Gastroesophageal sphincter (tissue), 3 donors: ENCODE measurements around the gene SLC24A3.

Experiments used
- CTCF ChIP-seq, 4 experiments: fragments of 200-600 bp in 2 of 4; fragments of 450-650 bp in 2 of 4; sonication (generic) in 1 of 4; IDR thresholded peaks; one replicate each; pipeline ENCODE4 v1.5.1; 2017 to 2019; ENCODE audit warnings: antibody characterized with exemption in 4 of 4, mild to moderate bottlenecking in 2 of 4, moderate library complexity in 2 of 4
- POLR2A ChIP-seq, 2 donors: fragments of 450-650 bp; IDR thresholded peaks; one replicate each; pipeline ENCODE4 v1.6.1; 2017; ENCODE audit warnings: antibody characterized with exemption in 2 of 2, mild to moderate bottlenecking in 2 of 2, moderate library complexity in 1 of 2
- POLR2AphosphoS5 ChIP-seq: sonication (generic); formaldehyde crosslinking; IDR thresholded peaks from one replicate; pipeline ENCODE4 v1.6.1; 2017; ENCODE audit warnings: antibody characterized with exemption

DNA sequence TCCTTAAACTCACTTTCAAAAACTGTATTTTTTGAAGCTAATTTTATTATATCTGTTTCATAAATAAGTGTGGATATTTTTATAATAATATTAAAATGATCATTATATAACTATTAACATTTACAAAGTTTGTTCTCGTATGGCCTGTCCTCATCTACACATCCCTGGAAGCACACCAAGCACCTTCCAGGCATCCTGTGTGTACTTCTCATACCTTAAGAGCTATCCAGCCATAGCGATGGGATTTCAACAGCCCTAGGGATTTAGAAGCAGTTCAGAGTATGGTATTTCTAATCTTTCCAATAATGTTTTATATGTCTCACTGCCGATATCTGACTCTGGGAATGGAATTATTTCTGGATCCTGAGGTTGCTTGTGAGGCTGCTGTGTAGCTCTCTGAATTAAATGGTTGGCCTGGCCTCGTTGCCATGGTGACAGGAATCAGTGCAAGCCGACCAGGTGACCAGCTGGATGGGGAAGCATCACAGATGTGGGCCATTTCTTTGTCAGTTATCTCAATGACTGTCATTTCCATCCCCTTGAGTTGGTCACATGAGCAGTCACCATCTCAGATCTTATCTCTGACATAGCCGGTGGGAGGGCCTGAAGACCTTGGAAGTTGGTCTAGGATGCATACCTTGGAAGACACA is 280.4 kb downstream of the SLC24A3 start:
- no peak for TF ChIP-seq CTCF (IDR thresholded peaks at IDR 0.05)
- no peak for TF ChIP-seq POLR2A (IDR thresholded peaks at IDR 0.05)
- no peak for TF ChIP-seq POLR2AphosphoS5
